Thymus (tissue), 11 donors: ENCODE data around the gene MED6. TPM values are rescaled to one million over a fixed set of nuclear protein-coding genes. Genes with fewer than 3 reads are reported as not detected.

Experiments
- DNase-seq, 9 donors: peaks; one replicate each; pipeline ENCODE4 v3.0.0-alpha.2; 2013; ENCODE audit warnings: low spot score in 9 of 9, low read depth in 6 of 9, missing footprints in 1 of 9
- H3K27ac ChIP-seq, 2 donors: one replicate each; pipeline ENCODE4 v1.5.1; 2013; ENCODE audit warnings: control low read depth in 1 of 2, low read depth in 1 of 2, low read length in 1 of 2, mild to moderate bottlenecking in 1 of 2, moderate library complexity in 1 of 2
- H3K27me3 ChIP-seq, 2 donors: one replicate each; pipeline ENCODE4 v1.5.1; 2013; ENCODE audit warnings: low read length in 1 of 2; ENCODE audit not compliant: control insufficient read depth in 2 of 2, insufficient read depth in 1 of 2
- H3K36me3 ChIP-seq, 2 donors: one replicate each; pipeline ENCODE4 v1.5.1; 2013; ENCODE audit warnings: low read length in 1 of 2, mild to moderate bottlenecking in 1 of 2, moderate library complexity in 1 of 2; ENCODE audit not compliant: control insufficient read depth in 2 of 2, insufficient read depth in 2 of 2
- H3K4me1 ChIP-seq, 2 donors: one replicate each; pipeline ENCODE4 v1.5.1; 2013; ENCODE audit warnings: low read length in 2 of 2; ENCODE audit not compliant: control insufficient read depth in 2 of 2, insufficient read depth in 2 of 2
- H3K4me3 ChIP-seq, 2 donors: one replicate each; pipeline ENCODE4 v1.5.1; 2013; ENCODE audit warnings: low read length in 2 of 2, control low read depth in 1 of 2, mild to moderate bottlenecking in 1 of 2
- H3K9me3 ChIP-seq, 2 donors: one replicate each; pipeline ENCODE4 v1.5.1; 2013; ENCODE audit warnings: low read length in 1 of 2, mild to moderate bottlenecking in 1 of 2; ENCODE audit not compliant: control insufficient read depth in 2 of 2, insufficient read depth in 1 of 2
- WGBS: extraction: QIAGEN DNeasy Blood & Tissue Kit; methylation state at CpG from one replicate; pipeline ENCODE4 v1.1.7; 2013; 5-methylcytosine and 5-hydroxymethylcytosine counted together
- polyA plus RNA-seq: library from polyadenylated mRNA; stranded (reverse); fragments of 200-250 nt; gene quantifications from one replicate; pipeline ENCODE4 v1.2.3, GENCODE V29; 2013
- total RNA-seq: library from RNA; stranded (reverse); fragments of 120-200 nt; gene quantifications from one replicate; pipeline ENCODE4 v1.2.4, GENCODE V29; 2013
- donor health status: healthy.

Gene MED6
- total and polyA plus RNA-seq, 2 donors, result 26.1 to 29.3 TPM

DNA sequence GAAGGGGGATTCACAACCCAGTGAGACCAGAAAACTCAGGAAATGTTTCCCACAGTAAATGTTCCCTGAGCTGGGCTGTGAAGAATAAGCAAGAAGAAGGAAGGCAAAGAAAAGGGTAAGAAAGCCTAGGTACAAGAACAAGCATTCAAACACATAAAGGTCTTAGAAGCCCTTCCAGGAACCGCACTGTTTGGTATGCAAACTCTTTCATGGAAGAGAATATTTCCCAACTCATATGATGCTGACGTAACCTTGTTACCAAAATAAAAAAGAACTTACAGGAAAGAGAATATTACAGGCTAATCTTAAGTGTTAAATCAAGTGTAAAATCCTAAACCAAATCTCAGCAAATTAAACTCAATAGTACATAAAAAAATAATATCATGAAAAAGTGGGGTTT lies 23.6 kb downstream of the MED6 start:
- Histone ChIP-seq H3K27ac (no peak overlapping the region), H3K9me3 (no peaks in the 10 kb centered on the region), H3K27me3 (no peaks in the 10 kb centered on the region), H3K4me1 (no peaks in the 10 kb centered on the region), H3K36me3 (peaks cover 5 to 7% of the 10 kb centered on the region in 2 donors), H3K4me3 (no peak overlapping the region)
- 98% methylated on average over 2 of the region's 2 CpGs for WGBS
- no peak for DNase-seq

DNA sequence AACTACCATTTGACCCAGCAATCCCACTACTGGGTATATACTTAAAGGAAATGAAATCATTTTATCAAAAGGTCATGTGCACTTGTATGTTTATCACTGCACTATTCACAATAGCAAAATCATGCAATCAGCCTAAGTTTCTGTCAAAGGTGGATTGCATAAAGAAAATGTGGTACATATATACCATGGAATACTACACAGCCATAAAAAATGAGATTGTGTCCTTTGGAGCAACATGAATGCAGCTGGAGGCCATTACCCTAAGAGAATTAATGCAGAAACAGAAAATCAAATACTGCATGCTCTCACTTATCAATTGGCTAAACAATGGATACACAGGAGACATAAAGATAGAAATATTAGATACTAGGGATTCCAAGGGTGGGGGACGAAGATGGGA lies 27.4 kb downstream of the MED6 start:
- Histone ChIP-seq H3K4me3 (no peak overlapping the region), H3K4me1 (no peaks in the 10 kb centered on the region), H3K36me3 (peaks cover 0 to 3% of the 10 kb centered on the region in 2 donors), H3K9me3 (no peaks in the 10 kb centered on the region), H3K27ac (no peak overlapping the region), H3K27me3 (no peaks in the 10 kb centered on the region)
- WGBS, result 100% methylated on average over 1 of the region's 1 CpG
- no peak for DNase-seq

DNA sequence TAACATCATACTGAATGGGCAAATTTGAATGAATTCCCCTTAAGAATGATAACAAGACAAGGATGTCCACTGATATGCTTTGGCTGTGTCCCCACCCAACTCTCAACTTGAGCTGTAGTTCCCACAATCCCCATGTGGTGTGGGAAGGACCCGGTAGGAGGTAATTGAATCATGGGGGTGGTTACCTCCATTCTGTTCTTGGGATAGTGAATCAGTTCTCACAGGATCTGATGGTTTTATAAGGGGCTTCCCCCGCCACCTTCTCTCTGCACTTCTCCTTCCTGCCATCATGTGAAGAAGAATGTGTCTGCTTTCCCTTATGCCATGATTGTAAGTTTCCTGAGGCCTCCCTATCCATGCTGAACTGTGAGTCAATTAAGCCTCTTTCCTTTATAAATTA lies 29.3 kb downstream of the MED6 start:
- WGBS, result 97% methylated on average over 2 of the region's 2 CpGs
- DNase-seq, result no peak
- Histone ChIP-seq H3K27me3 (no peaks in the 10 kb centered on the region), H3K36me3 (peaks cover 4 to 14% of the 10 kb centered on the region in 2 donors), H3K9me3 (no peaks in the 10 kb centered on the region), H3K4me1 (no peaks in the 10 kb centered on the region), H3K27ac (no peak overlapping the region), H3K4me3 (no peak overlapping the region)

DNA sequence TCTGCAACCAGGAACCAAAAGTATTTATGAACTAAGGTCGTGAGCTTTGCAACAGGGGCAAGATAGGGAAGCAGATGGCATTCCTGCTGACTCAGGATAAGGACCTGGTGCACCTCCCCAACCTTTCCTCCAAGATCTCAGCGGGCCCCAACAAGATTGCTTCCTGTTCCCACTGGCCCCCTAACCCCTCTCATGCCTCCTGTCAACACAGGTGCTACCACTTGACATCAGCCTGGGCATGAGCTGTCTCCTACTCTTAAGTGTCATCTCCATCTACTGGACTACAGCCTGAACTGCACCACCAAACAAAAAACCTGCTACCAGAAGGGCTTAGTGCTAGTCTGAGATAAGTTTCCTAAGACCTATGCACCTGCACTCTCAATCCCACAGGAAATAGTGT lies 32.7 kb downstream of the MED6 start:
- H3K27me3 ChIP-seq, result no peaks in the 10 kb centered on the region
- DNase-seq, result peak in 7 of 9 donors; percentile 1 to 36 (median 3)
- no peaks in the 10 kb centered on the region for H3K9me3 ChIP-seq
- no peak overlapping the region for H3K4me3 ChIP-seq
- 43% methylated on average over 2 of the region's 2 CpGs for WGBS
- H3K36me3 ChIP-seq, result peaks cover 9 to 18% of the 10 kb centered on the region in 2 donors
- no peak overlapping the region for H3K27ac ChIP-seq
- no peaks in the 10 kb centered on the region for H3K4me1 ChIP-seq

DNA sequence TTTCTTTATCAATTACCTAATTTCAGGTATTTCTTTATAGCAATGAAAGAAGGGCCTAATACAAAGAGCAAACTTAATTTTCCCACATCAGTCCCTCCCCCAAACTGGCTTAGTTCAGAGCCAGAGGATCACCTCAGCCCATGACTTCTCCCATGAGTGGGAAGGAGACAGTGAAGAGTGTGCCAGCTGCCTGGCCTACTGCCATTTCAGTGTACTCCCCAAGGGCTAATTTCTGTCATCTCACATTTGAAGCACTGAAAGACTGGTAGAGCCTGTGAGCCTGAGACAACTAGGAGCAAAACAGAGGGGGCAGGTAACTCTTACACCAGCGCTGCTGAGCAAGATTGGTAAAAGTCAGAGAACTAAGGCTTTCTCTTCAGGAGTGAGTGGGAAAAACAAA lies 36.6 kb downstream of the MED6 start:
- Histone ChIP-seq H3K9me3 (peaks cover 2 to 8% of the 10 kb centered on the region in 2 donors), H3K36me3 (peaks cover 9 to 19% of the 10 kb centered on the region in 2 donors), H3K27ac (no peak overlapping the region), H3K4me1 (no peaks in the 10 kb centered on the region), H3K4me3 (no peak overlapping the region), H3K27me3 (no peaks in the 10 kb centered on the region)
- 100% methylated on average over 1 of the region's 1 CpG for WGBS
- DNase-seq, result no peak

DNA sequence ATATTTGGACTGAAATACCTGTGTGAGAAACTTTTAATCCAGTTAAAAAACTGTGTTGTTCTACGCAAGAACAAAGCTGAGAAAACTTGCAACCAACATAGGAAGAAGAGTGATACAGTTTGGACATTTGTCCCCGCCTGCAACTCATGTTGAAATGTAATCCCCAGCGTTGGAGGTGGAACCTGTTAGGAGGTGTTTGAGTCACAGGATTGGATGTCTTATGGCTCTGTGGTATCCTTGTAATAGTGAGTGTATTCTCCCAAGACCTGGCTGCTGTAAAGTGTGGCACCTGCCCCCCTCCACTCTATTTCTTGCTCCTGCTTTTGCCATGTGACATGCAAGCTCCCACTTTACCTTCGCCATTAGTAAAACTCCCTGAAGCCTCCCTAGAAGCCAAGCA lies 37.0 kb downstream of the MED6 start:
- Histone ChIP-seq H3K27me3 (no peaks in the 10 kb centered on the region), H3K9me3 (peaks cover 2 to 8% of the 10 kb centered on the region in 2 donors), H3K36me3 (peaks cover 9 to 19% of the 10 kb centered on the region in 2 donors), H3K4me3 (no peak overlapping the region), H3K4me1 (no peaks in the 10 kb centered on the region), H3K27ac (no peak overlapping the region)
- 99% methylated on average over 4 of the region's 4 CpGs for WGBS
- no peak for DNase-seq

DNA sequence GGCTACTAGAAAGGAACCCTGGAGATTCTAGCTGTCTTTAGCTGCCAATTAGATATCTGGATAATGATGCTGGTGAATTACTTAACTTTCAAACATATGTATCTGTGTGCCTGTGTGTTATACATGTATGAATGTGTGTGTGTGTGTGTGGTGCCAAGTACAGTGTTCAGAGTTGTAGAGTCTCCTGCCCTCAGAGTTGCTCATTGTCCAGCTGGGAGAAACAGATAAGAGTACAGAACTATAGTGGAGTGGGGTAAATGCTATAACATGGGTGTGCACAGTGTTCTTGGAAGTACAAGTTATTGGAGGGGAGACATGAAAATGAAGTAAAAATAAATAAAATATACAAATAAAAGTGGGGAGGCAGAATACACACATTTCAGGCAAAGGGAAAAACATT lies 42.1 kb downstream of the MED6 start:
- Histone ChIP-seq H3K36me3 (peaks cover 0 to 4% of the 10 kb centered on the region in 2 donors), H3K9me3 (peaks cover 2 to 8% of the 10 kb centered on the region in 2 donors), H3K4me1 (no peaks in the 10 kb centered on the region), H3K27ac (no peak overlapping the region), H3K4me3 (no peak overlapping the region), H3K27me3 (no peaks in the 10 kb centered on the region)
- no peak for DNase-seq

DNA sequence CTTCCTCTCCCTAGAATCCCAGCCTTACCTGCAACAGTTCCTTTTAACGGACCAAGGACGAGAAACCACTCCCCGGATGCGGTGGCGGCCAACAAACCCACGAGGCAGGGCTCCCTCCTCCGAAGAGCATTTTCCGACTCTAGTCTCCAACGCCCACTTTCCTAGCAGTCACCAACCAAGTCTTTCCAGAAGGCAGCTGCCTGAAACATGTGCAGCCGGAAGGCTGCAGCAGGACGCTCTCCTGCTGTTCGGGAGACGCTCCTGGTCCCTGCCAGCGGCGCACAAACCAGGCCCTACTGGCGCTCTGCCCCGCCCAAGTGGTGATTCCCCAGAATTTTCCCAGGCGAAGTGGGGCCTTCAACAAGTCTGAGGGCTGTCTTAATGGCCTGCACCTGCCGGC lies 44.6 kb downstream of the MED6 start:
- H3K36me3 ChIP-seq, result no peaks in the 10 kb centered on the region
- no peaks in the 10 kb centered on the region for H3K27me3 ChIP-seq
- H3K4me3 ChIP-seq, result no peak overlapping the region
- no peaks in the 10 kb centered on the region for H3K9me3 ChIP-seq
- DNase-seq, result peak in 1 of 9 donors; percentile 2
- WGBS, result 69% methylated on average over 19 of the region's 19 CpGs
- H3K27ac ChIP-seq, result no peak overlapping the region
- no peaks in the 10 kb centered on the region for H3K4me1 ChIP-seq

DNA sequence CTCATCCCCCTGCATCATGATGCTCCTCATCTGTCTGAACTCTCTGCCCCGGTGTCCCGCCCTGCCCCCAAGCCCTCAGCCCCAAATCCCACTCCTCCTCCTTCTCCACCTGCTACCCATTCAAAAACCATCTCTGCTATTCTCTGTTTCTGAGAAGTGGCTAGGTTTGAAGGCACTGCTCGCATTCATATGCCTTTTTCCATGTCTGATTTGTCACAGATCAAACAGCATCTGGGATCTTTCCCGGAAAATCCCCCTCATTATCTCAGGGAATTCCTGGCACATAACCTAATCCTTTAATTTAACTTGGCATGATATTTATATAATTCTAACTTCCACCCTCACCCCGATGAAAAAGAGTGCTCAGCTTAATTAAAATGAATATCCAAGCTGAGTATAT lies 62.4 kb downstream of the MED6 start:
- Histone ChIP-seq H3K27me3 (no peaks in the 10 kb centered on the region), H3K27ac (no peak overlapping the region), H3K9me3 (no peaks in the 10 kb centered on the region), H3K36me3 (no peaks in the 10 kb centered on the region), H3K4me1 (no peaks in the 10 kb centered on the region), H3K4me3 (no peak overlapping the region)
- 98% methylated on average over 5 of the region's 5 CpGs for WGBS
- DNase-seq, result no peak

DNA sequence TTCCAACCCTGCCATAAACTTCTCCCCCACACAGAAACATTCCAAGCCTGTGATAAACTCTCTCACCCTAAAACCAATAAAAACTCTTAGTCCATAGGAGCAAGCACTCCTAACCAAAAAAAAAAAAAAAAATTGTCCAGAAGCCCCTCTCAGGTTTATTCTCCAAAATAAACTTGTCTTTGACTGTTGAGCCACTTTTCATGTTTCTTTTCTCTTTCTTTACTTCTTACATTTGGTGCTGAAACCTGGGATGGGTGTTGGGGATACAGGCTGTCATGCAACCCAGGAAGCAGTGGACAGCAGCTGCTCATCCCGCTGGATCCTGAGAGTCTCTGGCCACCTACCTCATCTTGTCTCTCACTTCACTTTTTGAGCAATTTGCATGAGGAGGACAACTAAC lies 63.6 kb downstream of the MED6 start:
- Histone ChIP-seq H3K4me3 (no peak overlapping the region), H3K27me3 (no peaks in the 10 kb centered on the region), H3K27ac (no peak overlapping the region), H3K4me1 (no peaks in the 10 kb centered on the region), H3K9me3 (no peaks in the 10 kb centered on the region), H3K36me3 (no peaks in the 10 kb centered on the region)
- no peak for DNase-seq
- WGBS, result 98% methylated on average over 1 of the region's 1 CpG
